GM21737 (cell line): ENCODE data around the gene ASRGL1.
"Not testable (repeated sequence)": the region's sequence is repeated elsewhere in the genome, so short reads cannot be mapped to it uniquely, and the experiment has no call there.

ENCODE experiments used
- ATAC-seq: cut with Tn5 transposase; IDR thresholded peaks from one replicate; pipeline ENCODE4 v1.9.1; 2021; ENCODE audit warnings: mild to moderate bottlenecking, moderate library complexity; ENCODE audit not compliant: unreplicated experiment

Gene ASRGL1

DNA sequence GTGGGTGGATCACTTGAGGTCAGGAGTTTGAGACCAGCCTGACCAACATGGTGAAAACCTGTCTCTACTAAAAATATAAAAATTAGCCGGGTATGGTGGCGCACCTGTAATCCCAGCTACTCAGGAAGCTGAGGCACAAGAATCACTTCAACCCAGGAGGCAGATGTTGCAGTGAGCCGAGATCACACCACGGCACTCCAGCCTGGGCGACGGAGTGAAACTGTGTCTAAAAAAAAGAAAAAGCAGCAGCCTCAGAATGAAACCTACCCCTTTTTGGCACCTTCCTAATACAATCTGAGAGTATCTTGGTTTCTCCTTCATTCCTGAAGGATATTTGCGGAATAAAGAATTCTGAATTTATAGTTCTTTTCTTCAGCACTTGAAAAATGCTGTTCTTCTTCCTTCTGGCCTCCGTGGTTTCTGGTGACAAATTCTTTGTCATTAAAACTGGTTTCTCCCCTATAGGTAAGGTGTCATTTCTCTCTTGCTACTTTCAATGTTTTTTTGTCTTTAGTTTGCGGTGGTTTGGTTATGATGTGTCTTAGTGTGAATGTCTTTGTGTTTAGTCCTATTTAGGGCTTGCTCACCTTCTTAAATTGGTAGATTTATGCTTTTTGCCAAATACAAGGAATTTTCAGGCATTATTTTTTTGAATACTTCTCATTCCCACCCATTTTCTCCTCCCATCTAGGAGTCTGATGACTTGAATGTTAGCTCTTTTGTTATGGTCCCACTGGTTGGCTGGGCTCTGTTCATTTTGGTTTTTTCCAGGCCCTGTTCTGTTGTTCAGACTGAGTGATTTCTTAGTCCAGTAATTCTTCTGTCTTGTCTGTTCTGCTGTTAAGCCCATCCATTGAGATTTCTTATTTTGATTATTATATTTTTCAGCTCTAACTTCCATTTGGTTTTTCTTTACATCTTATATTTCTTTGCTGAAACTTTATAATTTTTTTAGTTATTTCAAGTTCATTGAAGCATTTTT, 15.4 kb downstream of the ASRGL1 start:
- no peak for ATAC-seq

DNA sequence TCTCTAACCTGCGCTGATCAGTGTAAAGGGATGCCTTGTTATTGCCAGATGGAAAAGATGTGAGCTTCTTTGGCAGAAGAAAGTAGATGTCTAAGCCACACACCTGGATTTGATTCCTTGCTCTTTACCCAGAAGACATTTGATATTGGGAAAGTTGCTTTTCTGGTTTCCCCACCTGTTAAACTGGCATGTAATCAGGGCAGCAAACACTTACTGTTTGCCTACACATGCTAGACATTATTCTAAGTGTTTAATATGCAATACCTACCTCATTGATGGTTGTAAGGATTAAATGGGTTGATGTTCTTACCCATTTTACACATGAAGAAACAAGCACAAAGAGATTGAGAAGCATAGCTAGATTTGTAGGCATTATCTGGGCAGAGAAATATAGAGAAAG, 16.6 kb downstream of the ASRGL1 start:
- no peak for ATAC-seq

DNA sequence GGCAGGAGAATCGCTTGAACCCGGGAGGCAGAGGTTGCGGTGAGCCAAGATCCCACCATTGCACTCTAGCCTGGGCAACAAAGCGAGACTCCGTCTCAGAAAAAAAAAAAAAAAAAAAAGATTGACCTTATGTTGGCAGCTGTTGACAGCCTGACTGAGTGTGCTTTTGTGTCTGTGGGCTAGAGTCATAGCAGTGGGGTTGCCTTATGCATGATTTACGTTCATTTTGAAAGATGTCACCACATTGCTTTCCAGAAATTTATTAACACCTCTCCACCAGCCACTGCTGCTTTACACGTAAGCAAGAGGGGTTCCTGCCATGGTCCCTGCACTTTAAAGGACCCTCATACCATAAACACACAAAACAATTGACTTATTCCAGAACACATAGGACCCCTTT, 21.0 kb downstream of the ASRGL1 start:
- no peak for ATAC-seq

DNA sequence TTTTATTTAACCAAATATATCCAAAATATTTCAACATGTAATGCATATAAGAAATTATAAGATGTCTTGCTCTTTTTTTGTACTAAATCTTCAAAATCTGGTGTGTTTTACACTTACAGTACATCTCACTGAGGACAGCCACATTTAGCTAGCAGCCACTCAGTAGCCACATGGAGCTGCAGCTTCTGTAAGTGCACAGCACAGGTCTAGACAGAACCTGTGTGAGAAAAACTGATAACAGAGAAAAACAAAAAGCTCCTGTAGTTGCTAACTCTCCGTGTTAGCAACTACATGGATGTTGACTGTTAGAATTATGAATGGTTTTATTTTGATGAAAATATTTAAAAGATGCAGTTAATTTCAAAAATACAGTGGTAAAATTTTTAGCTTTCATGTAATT, 22.2 kb downstream of the ASRGL1 start:
- no peak for ATAC-seq

DNA sequence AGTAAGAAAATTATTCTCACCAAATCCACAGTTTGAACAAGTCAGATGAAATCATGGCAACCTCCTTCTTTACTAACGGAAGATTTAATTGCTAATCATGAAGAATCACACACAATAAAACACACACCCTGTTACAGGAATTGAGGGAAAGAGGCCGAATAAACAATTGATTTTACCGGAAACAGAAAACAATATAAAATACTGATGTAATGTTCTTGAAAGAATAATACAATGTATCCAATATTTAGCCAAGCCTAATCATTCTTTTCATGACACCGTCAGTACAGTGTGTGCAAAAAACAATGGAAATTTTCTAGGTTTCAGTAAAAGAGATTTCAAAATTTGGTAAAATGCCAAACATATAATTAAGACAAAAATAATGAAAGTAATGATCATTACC, 23.4 kb downstream of the ASRGL1 start:
- ATAC-seq = no peak

DNA sequence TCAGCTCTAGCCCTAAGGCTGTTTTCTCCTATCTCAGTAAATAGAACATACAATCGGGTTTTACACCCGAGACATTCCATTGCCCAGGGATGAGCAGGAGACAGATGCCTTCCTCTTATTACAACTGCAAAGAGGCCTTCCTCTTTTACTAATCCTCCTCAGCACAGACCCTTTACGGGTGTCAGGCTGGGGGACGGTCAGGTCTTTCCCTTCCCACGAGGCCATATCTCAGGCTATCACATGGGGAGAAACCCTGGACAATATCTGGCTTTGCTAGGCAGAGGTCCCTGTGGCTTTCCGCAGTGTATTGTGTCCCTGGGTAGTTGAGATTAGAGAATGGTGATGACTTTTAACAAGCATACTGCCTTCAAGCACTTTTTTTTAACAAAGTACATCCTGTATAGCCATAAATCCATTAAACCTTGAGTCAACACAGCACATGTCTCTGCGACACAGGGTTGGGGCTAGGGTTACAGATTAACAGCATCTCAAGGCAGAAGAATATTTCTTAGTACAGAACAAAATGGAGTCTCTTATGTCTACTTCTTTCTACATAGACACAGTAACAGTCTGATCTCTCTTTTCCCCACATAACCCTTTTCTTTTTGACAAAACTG, 31.7 kb downstream of the ASRGL1 start:
- not testable (repeated sequence) for ATAC-seq

DNA sequence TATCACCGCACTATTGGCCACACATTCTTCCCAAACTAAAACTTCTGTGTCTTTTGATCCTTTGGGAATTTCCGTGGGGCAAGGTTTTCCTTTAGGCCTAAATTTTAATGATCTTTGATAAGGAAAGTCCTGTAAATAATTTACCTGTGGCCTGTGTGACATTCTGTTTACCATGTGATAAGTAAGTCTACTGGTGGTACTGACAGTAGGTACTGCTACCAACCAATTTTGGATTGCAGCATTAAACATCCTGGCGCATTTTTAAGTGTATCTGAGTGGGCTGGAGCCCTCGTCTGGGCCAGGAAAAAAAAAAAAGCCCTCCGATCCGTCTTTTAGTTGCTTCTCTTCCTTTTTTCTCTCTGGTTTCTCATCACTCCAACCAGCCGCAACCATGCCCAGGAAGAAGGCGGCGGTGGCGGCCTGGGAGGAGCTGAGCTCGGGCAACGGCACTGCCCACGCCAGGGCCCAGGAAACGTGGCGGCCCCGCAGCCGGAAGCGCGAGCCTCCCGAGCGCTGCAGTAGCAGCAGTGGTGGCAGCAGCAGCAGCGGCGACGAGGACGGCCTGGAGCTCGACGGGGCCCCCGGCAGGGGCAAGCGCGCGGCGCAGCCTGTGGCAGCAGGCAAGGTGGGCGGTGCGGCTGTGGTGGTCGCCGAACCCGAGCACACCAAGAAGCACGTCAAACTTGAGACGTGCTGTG, 33.6 kb downstream of the ASRGL1 start:
- no peak for ATAC-seq

DNA sequence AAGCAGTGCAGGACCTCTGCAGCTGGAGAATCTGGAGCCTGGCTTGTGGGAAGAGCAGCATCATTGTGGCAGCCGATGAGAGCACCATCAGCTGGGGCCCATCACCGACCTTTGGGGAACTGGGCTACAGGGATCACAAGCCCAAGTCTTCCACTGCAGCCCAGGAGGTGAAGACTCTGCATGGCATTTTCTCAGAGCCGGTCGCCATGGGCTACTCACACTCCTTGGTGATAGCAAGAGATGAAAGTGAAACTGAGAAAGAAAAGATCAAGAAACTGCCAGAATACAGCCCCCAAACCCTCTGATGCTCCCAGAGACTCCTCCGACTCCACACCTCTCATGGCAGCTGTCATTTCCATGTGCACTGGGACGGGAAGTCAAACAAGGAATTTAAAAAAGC, 35.6 kb downstream of the ASRGL1 start:
- no peak for ATAC-seq

DNA sequence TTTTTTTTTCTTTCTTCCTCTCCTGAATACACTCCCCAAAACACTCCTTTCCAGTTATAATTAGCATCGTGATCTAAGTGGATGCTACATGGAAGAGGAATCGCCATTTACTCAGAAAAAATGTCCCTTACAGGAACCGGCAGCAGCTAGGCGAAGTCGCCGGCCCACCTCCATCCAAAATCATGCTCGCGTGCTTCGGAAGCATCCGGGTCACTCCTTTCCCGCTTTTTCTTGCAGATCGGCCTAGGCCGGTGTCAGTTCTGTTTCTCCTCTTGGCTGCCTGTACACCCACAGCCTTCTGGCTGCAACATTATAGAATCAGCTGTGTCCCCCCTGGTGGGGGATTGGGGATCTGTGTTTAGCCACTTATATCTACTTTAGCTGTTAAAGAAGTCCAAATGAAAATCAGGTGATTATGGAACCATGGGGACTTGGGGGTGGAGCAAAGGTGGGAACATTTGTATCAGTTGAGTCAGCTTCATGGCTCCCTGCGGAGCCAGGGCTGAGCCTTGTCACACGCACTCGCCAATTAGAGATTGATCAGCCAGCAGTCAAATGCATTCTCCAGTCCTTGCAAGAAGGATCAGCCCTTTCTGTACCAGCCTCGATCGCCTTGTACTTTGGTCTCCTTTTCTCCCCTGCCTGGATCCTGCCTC, 36.3 kb downstream of the ASRGL1 start:
- ATAC-seq = no peak

DNA sequence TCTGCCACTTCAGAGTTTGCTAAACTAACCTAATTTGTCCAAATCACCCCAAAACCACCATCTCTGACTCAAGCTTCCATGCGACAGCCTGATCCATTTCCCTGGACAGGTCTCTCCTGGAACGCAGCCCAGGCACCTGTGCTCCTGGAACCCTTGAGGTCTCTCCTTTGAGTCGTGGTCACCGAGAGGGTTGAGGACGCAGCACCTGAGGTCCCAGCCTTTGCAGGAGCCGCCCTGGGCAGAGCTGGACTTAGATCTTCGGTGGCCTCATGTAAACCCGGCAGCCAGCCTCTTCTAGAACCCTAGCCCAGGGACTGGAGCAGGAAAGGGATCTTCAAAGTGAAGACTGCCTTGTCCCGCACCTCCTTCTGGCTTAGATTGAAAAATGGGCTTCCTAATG, 37.6 kb downstream of the ASRGL1 start:
- ATAC-seq = no peak

DNA sequence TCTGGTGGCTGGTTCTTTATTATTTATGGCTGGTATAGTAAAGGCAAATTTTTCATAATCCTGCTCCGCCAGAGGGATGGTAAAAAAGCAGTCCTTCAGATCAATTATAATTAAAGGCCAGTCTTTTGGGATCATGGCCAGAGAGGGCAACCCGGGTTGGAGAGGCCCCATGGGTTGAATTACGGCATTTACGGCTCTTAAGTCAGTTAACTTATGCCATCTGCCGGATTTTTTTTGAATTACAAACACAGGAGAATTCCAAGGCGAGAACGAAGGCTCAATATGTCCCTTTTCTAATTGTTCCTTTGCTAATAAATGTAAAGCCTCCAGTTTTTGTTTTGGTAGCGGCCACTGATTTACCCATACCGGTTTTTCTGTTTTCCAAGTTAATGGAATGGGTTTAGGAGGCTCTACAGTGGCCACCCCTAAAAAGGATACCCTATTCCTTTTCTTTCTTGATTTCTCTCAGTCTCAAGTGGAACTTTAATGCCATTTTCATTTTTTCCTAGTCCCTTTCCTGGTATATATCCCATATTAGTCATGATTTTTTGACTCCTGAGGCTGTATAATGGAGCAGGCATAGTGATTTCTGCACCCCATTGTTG, 41.3 kb downstream of the ASRGL1 start:
- ATAC-seq = not testable (repeated sequence)

DNA sequence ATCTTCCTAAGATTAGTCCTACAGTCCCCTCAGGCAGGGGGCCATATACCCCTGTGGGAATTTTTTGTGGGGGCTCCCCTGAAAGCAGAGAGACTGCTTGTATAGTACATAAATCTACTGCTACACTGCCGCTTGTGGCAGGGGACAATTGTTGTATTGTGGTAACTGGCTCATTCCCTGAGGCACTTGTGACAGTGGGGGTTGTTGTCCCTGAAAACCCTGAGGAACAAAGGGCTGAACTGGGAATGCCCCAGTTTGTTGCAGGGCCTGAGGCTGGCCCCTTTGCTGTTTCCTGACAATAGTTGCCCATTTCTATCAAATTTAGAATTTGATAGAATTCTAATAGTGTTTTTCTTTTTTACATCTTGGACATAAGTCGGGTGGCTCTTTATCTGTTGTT, 42.3 kb downstream of the ASRGL1 start:
- not testable (repeated sequence) for ATAC-seq

DNA sequence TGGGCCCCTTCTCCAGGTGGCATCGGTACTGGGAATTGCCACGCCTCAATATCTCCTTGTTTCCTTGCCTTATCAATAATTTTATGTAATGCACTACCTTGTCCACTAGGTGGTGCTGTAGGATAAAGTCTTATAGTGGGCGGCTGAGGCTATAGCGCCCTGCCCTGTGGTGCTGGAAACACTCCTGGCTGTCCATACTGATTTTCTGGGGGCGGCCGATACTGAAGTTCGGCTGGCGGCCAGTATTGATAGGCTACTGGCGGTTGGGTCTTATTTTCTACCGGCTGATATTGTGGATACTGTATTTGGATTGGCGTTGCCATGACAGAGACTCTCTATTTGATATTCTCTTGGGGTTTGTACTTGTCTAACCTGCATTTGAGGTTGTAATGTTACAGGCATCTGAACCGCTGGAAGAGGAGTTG, 43.6 kb downstream of the ASRGL1 start:
- not testable (repeated sequence) for ATAC-seq

DNA sequence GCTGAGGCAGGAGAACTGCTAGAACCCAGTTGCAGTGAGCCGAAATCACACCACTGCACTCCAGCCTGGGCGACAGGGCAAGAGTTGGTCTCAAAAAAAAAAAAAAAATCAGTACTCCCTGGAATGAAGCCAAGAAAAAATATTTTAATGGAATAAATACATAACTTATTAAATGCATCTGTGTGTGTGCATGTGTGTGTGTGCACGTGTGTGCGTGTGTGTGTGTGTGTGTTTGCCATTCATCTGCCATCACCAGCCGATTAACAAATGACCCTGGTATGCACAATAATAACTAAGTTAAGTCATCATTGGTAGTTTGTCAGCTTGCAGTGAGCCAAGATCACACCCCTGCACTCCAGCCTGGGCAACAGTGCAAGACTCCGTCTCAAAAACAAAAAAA, 46.6 kb downstream of the ASRGL1 start:
- no peak for ATAC-seq

DNA sequence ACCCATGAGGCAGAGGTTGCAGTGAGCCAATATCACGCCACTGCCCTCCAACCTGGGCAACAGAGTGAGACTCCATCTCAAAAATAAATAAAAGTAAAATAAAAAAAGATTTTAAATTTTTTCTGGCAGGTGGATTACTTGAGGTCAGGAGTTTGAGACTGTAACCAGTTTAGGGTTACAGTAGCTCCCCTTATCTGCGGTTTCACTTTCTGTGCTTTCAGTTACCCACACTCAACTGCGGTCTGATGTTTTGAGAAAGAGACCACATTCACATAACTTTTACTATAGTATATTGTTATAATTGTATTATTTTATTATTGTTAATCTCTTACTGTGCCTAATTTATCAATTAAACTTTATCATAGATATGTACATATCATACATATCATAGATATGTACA, 48.8 kb downstream of the ASRGL1 start:
- not testable (repeated sequence) for ATAC-seq

DNA sequence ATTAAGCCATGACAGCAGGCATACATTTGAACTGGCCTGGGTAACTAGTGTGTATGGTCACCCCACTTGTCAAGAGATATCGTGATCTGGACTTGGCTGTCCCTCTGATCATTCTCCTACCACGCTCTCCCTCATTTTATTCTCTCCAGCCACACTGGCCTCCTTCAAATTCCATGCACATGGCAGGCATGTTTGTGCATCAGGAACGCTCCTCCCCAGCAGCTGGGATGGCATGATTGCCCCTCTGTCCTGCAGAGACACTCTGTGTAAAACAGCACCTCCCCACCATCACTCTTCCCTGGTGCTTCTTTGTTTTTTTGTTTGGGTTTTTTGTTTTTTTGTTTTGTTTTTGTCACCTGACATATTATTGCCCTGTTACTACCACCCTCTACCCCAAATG, 50.1 kb downstream of the ASRGL1 start:
- ATAC-seq = no peak

DNA sequence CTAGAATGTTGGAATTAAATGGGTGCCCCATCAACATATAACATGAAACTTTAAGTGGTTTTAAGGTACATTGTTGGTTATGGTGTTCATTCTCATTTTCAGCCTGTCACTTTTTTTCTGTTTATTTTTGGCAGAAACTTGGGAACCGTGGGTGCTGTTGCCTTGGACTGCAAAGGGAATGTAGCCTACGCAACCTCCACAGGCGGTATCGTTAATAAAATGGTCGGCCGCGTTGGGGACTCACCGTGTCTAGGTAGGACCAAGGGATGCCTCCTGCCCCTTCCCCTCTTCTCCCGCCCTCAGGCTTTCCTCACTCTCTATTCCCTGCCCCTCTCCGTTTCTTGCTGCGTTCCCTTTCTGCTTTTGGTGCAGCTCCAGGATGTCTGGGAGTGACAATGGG, 51.8 kb downstream of the ASRGL1 start:
- no peak for ATAC-seq

DNA sequence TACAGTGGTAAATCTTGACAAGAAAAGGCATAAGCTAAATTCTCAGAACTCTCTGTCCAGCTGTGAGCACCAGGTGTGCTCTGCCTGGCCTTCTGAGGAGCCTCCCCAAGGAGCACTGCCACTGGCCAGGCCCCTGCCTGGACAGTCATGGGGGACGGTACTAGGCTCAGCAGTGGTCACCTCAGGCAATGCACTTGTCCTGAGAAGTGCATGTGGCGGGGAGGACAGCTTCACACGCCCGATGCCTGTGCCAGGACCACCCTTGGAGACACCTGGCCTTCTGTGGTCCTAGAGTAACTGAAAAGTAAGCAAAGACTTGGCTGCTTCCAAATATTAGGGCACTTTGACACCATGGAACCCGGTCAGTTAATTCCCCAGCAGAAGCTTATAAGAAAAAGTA, 53.0 kb downstream of the ASRGL1 start:
- ATAC-seq = no peak

DNA sequence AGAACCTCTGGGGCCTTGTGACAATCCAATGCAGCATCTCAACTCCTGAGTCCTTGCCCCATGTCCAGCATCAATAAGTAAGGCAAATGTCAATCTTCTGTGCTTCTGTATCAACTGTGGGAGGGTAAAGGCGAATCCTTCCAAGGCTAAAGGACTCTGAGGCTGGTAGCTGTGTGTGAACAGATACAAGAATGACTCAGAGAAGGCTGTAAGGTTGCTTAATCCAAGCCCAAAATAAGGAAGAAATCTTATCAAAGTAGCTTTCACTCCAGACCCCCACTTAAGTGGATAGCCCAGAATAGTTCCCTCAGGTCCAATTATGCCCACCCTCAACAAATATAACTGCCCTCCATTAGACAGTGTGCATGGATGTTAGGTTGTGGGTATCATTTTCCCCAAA, 53.5 kb downstream of the ASRGL1 start:
- ATAC-seq = no peak

DNA sequence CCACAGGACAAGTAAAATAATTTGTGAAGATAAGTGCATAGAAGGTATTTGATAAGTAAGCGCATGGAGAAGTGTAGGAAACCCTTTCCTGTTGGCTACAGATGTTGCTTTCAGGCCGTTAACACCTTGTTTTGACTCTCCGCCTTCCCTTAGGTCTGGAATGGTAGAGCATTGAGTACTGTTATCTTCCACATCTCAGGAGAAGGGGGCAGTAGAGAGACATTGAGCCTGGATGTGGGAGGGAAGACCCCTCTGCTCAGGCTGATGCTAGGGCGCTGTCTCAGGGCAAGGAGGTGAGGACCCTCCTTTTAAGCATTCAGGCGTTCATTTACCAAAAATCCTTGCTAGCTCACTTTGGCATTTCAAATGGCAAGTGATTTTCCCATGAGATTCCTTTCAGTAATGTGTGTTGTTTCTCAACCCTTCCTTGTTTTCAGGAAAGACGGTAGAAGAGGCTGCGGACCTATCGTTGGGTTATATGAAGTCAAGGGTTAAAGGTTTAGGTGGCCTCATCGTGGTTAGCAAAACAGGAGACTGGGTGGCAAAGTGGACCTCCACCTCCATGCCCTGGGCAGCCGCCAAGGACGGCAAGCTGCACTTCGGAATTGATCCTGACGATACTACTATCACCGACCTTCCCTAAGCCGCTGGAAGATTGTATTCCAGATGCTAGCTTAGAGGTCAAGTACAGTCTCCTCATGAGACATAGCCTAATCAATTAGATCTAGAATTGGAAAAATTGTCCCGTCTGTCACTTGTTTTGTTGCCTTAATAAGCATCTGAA, 54.6 kb downstream of the ASRGL1 start:
- no peak for ATAC-seq
